ENCODE results near the gene PDE2A. TPM values are rescaled to one million over a fixed set of nuclear protein-coding genes. Genes with fewer than 3 reads are reported as not detected.

The PDE2A gene
- polyA plus RNA-seq, 3 donors = 13.0 to 16.5 (median 16.0) TPM

DNA sequence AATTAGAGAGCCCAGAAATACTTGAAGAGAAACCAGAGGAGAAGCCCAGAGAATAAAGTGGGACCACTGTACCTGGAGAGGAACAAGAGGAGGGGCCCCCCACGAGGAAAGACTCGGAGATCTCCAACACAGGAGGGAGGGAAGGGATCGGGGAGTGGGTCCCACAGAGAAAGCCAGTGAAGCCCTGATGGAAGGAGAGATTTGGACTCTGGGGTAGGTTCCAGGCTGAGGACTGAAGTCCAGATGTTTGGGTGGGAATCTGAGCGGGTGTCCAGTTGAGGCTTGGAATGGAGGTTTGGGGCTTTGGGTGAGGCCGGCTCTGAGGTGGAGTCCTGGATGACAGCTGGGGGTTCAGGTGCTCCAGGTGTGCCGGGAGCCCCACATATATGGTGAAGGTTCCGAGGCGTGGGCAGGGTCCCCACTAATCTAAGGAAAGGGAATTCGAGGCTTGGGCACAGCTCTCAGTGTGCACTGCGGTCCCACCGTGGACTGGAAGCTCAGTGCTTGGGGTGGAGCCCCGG lies 32.6 kb downstream of the PDE2A start:
- no peak for DNase-seq (ENCODE audit: low read depth in 3 of 3, low spot score in 2 of 3)

DNA sequence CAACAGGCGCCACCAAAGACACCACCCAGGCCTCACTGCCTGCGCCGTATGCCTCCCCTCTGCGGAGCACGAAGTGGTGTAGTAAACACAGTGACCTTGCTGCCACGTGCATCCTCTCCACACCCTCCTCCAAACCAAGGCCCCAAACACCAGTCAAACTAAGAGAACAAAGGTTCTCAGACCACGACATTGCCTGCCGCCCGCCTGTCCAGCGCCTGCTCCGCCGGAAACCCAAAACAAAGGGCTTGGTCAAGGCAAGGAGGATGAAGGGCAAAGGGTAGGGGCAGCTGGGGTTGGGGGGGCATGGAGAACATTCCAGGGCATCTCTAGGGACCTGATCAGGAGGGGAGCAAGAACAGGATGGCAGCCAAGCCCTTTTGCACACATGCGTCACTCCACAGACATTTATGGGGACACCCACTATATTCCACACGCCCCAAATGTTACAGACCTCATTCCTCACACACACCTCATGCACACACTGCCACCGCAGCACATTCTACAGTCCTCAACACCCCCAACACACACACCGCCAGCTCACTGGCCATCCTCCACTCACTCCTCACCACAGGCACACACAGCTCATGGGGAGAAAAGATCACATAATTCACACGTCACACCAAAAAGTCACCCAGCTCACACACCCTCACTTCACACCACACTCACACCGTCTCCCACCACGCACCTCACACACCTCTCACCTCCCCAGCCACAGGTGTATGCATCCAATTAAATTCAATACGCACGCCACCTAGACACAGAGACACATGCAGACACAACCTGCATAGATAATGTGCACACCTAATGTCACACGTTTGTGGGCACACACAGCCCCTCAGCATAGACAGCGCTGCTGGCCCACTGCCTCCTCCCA lies 34.5 kb downstream of the PDE2A start:
- no peak for DNase-seq (ENCODE audit: low read depth in 3 of 3, low spot score in 2 of 3)

DNA sequence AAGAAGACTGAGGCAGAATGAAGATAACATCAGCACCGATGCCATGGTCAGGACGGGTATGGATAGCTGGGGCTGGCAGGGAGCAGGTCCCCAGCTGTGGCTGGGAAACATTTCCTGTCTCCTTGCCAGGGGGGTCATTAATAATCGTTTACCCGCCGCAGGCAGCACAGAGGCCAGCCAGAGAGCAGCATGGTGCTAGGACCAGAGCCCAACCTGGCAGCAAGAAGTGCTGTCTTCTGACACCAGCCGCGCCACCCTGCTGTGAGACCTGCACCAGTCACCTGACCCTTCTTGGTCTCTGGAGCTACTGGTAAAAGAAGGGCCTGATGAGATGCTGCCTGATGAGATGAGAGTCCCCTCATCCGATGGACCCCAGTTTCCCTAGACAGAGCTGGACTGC lies 36.3 kb downstream of the PDE2A start:
- no peak for DNase-seq (ENCODE audit: low read depth in 3 of 3, low spot score in 2 of 3)

DNA sequence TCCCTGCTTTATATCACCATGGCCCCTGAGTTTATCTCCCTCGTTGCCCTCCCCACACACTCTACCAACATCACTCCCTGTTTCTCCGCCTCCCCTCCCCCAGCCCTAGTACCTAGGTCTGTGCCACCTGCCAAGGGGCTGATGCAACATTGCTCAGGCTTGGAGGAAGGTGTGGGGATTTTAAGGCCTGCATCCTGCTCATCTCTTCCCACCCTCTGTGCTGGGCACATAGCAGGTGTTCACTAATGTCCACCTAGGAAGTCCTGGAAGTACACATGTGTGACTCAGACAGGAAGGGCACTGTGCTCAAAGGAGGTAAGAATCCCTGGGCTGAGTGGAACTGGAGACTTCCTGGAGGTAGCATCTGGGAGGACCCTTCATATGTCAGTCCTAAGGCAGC lies 37.0 kb downstream of the PDE2A start:
- no peak for DNase-seq (ENCODE audit: low read depth in 3 of 3, low spot score in 2 of 3)

DNA sequence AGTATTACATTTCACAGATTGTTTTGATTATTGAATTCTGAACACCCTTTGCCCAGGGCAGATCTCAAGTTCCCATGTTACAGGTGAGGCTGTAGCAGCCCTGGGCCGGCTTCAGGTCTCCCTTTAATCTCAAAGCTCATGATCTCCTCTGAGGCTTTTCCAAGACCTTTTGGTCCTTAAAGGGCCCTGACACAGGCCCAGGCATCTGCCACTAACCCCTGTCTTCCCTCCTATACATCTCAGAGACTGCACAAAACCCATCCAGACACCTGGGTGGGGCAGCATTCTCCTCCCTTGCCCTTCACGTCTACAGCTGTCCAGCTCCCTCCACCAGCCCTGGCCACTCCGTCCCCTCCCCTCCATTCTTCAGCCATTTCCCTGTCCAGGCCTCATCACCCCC lies 37.8 kb downstream of the PDE2A start:
- DNase-seq (ENCODE audit: low read depth in 3 of 3, low spot score in 2 of 3) = no peak

DNA sequence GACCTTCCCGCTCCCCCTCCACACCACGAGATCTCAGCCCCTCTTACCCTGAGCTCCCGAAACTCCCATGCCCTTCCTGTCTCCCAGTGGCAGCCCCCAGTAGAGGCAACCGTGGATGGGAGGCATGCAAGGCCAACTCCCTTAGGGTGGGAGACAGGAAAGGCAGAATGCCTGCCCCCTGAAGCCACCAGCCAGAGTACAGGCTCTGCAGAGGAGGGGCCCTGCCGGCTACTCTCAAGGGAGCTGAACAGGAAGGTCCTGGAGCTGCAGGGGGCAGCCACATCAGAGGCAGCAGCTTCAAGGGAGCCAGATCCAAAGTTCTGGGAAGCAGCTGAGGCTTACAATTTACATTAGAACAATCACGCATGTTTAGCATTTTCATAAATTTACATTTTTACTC lies 38.3 kb downstream of the PDE2A start:
- DNase-seq (ENCODE audit: low read depth in 3 of 3, low spot score in 2 of 3) = no peak

DNA sequence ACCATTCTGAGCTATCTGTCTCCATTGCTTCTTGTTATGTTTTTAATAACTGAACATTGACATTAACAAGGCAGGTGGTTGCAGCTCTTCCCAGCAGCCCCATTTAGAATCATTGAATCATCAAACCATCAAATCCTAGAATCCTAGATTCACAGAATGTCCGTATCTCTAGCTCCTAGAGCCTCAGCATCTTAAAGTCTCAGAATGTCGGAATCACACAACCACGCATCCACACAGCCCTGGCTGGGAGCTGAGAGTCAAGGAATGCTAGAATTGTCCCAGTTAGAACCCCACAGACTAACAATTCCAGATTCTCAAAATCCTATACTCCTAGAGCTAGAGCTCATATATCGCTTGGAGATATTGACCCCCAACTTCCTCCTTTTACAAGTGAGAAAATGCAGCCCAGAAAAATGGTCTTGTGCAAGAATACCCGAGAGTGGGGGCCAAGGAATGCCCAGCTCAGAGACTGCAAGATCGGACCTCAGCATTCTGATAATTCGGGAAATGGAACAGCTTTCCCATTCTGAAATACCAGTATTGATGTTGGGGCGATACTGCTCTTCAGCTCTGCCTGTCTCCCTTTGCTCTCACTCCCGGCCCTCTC lies 38.8 kb downstream of the PDE2A start:
- no peak for DNase-seq (ENCODE audit: low read depth in 3 of 3, low spot score in 2 of 3)

DNA sequence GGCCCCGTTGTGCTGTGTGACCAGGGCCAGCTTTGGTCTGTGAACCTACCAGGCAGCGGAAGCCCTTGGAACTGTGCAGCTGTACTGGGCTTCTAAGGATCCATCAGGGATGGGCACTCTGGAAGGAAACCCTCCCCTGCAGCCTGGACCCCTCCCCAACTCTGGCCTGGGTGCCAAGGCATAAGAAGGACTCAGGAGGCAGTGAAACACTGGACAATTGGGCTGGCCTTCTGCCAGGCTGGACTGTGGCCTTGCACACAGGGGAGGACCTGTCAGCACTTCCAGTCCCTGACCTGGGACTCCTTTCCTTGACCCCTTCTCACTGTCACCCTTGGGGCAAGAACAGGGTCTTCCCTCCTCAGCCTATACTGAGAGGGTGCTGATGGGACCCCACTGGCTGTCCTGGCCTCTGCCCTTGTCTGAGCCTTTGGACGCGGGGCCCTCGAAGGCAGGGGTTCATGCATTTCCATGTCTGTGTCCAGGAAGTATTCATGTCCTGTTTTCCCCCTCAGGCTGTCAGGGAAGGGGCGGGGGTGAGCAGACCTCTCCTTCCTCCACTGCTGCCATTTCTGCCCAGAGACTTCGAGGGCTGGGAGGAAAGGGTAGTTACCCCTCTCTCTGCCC lies 39.6 kb downstream of the PDE2A start:
- no peak for DNase-seq (ENCODE audit: low read depth in 3 of 3, low spot score in 2 of 3)

DNA sequence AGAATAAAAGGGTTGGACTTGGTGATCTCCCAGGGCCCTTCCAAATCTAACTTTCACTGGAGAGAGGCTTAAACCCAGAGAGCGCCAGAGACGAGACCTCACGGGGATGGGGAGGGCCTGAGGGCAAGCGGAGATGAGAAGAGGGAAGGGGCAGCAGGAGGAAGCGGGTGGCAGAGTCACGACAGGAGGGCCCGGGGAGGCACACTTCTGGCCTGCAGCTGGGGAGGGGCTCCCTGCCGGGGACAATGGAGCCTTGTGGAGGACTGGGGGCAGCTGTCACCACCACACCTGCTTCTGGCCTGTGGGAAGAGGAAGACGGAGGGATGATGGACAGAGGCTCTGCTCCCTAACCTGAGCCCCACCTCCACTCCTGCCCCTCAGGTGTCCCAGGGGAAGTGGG lies 40.2 kb downstream of the PDE2A start:
- DNase-seq (ENCODE audit: low read depth in 3 of 3, low spot score in 2 of 3) = no peak

DNA sequence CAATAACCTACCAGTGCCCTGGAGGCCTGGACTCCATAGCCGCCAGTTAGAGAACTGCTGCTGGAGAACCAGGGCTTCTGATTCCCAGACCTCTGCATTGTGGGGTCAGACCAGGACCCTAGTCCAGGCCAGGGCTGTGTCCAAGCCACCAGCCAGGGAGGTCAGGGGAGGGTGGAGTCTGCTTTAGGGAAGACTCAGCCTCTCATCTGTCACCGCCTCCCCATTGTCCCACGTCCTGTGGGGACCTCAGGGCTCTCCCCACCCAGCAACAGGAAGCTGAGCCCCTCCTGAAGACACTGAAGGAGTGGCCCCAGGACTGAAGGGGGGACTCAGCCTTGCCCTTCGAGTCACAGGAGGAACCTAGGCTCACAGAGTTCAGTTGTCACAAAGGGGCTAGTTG lies 41.2 kb downstream of the PDE2A start:
- DNase-seq (ENCODE audit: low read depth in 3 of 3, low spot score in 2 of 3) = no peak

DNA sequence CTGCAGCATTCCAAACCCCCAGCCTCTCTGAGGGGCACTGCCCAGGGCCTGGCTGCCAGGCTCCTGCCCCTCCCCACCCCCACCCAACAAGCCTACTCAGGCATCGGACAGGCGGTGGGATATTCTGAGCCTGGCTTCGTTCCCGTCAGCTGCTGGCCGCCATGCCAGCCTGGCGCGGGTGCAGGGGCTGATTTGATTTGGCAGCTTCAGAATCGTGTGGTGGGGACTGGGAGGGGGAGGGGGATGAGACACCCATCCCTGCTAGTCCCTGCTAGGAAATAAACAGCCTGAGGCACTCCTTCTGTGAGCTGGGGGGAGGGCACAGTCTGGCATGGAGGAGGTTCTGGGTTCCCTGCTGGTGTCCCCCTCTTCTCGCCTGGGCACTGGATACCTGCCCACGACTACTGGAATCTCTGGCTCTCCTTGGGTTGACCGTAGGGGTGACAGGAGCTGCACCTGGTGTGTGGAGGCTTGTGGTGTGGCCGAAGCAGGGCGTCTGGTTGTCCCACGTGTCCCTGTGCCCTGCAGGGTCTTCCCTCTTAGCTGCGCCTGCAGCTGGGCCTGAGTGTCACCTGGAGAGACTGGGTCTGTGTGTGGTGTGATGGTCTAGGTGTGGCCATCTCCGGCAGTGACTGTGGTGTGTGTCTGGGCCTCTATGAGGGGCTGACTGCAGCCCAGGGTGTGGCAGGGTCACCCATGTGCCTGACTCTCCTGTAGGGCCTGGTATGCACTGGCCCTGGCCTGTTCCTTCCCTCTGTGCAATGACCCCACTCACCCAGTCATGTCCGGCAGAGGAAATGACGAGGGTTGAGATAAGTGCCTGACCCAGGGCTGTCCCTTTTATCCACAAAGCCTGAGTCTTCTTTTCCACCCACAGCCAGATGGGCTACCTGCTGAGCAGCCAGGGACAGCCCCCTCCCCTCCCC lies 42.2 kb downstream of the PDE2A start:
- DNase-seq (ENCODE audit: low read depth in 3 of 3, low spot score in 2 of 3) = no peak

DNA sequence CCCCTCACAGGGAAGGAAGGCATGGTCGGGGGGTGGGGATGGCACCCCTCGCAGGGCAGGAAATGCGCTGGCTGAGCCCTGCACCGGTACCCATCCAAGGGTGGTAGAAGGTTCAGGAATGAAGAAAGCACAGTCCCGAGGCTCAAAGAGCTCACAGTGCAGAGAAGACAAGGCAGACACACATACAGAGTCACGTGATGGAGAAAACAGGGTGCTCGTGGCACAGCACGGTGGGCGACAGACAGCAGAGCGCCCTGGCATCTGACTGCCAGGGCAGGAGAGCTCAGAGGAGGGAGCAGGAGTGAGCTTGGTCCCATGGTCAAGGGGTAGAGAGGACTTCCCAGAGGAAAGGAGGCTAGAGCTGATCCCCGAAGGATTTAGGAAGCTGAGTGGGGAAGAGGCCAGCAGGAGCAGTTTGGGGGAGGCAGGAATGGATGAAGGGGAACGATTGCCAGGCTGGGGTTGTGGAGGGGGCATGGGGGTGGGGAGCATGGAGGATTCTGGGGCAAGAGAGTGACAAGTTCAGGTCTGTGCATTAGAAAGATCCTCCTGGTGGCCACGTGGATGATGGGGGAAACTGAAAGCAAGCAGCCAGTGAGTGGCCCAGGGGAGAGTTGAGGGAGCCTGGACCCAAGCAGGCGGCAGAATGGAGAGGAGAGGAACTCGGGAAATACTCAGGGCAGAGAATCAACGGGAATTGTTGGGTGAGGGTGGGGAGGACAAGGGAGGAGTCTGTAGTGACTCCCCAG lies 43.9 kb downstream of the PDE2A start:
- DNase-seq (ENCODE audit: low read depth in 3 of 3, low spot score in 2 of 3) = no peak

DNA sequence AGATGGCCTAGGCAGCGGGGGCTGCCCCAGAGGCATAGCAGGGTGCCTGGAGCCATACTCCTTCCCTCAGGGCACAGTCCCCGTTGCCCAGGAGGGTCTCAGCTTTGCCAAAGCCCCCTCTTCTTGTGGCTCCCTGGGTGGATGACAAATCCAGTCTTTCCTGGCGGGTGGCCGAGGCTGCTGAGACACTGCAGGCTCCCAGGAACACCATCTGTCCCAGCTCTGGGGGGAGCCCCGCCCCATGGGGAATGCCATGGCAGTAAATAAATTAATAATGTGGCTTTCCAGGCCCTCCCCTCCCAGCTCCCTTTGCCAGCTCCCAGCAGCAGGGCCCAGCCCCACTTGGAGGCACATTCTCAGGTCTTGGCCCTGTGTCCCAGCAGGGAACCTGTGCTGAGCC lies 45.0 kb downstream of the PDE2A start:
- DNase-seq (ENCODE audit: low read depth in 3 of 3, low spot score in 2 of 3) = no peak

DNA sequence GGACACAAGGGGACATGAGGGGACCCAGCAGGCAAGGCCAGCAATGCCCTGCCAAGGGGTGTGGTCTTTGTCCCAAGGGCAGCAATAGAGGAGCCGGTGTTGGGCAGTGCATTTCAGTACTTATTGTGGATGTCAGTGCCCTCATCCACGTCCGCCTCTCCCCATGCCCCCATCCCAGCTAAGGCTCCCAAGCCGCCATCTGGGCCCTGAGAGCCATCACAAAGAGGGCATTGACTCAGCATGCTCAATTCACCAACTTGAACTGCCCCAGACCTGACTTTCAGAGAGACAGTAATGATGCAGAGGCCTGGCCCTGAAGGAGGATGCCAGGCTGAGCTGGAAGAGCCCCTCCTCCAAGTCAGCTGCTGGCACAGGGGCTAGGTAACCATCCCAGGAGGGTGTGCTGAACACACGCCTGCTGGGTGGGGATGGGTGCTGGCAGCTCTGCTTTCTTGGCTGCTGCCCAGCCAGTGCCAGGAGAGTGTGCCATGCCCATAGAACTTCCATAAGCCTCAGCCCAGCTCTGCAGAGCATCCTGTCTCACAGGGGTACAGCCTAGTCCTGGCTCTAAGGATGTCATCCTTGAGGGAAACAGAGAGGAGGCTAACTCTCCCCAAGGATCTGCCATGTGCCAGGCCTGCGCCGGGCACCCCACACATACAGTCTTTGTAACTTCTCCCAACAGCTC lies 46.5 kb downstream of the PDE2A start:
- DNase-seq (ENCODE audit: low read depth in 3 of 3, low spot score in 2 of 3) = no peak

DNA sequence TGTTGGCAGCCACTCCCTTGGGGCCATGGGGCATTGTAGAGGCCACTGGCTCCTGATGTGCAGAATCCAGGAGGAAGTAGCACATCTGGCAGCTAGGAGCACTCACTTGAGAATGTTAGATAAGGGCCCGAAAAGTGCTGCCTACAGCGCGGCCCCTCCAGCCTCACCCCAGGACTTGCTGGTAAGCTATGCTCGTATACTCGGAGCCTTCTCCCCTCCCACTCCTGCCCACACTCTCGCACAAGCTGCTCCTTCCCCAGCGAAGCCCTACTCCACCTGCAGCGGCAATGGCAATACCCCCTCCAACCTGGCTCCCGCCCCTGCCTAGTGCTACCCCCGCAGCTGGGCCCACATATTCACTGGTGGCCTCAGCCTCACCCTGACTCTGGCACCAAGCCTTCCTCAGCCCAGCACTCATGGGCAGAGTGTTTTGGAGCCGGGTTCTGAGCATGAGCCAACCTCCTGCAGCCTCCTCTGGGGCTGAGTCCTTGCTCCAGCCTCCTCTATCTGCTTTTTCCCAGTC lies 47.7 kb downstream of the PDE2A start:
- no peak for DNase-seq (ENCODE audit: low read depth in 3 of 3, low spot score in 2 of 3)

DNA sequence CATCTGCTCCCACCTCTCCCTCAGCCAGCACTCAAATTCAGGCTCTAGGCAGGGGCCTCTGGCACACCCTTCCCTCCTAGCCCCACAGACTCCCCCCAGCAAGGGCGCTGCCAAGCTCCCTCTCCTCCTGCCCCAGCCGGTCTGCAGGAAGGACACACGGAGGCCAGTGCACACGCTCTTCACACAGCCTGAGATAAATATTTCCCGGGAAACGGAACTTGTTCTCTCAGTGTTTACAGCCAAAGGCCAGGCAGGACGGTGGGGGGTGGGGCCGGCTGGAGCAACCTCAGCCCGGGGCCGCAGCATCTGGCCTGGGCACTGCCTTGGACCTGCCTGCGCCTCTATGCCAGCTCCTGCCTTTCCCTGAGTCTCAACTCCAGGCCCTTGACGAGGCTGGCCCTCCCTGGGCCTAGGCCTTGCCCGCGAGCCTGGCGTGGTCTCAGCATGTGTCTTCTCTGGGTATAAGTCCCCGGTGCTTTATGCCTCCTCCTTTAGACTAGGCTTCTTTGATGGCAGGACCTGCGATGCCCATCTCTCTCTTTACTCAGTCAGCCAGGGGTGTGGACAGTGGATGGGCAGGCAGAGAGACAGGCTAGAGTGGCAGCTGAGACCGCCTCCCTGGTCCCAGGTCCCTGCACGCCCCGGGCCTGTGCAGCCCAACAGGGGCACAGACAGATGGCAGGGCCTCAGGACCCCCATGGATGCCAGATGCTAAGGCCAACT lies 48.4 kb downstream of the PDE2A start:
- DNase-seq (ENCODE audit: low read depth in 3 of 3, low spot score in 2 of 3) = no peak

DNA sequence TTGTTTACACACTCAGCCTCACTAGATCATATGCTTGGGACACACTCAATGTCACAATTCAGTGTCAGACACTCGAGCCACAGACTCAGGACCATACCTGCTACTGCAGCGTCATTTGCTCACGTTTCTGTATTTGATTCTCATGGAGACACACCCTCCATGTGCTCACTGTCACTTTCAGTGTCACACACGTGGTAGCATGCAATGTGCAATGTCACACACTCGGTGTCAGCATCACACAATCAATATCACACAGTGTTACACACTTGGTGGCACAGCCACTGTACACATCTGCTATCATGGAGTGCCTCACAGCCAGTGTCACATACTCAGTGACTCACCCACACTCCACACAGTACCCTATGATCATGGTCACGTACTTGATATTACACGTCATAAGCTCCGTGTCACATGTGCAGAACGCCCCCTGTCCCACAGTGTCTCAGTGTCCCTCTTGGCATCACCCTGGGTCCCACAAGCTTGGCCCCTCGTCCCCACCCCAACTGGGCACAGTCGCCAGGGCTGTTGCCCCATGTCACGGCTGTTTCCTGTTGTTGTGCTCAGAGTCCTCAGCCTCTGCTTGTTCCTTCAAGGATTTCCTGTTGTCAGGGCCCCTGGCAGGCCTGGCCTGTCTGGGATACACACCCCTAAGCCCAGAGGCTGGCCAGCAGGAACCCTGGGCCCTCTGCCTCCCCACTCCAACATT lies 49.6 kb downstream of the PDE2A start:
- no peak for DNase-seq (ENCODE audit: low read depth in 3 of 3, low spot score in 2 of 3)

DNA sequence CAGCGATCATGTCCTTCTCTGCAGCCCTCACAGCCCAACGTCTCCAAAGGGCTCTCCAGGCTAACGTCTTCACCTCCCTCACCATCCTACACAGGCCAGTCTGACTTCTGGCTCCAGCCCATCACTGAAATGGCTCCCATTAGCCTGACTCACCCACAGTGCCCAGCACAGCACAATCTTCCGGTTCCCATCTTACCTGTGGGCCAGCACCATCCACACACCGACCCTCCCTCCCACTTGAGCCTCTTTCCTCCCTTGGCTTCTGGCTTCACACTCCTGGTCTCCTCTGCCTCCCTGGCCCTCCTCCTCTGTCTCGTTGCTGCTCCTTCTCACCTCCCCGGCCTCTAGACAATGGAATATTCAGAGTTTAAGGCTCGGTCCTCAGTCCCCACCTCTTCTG lies 51.2 kb downstream of the PDE2A start:
- DNase-seq (ENCODE audit: low read depth in 3 of 3, low spot score in 2 of 3) = no peak

Measured in right renal cortex interstitium (tissue), 3 donors.